HG02642 (cell line): ENCODE results near the gene NAPA.

Experiments
- ATAC-seq: cut with Tn5 transposase; IDR thresholded peaks from one replicate; pipeline ENCODE4 v1.9.1; 2021; ENCODE audit warnings: mild to moderate bottlenecking; ENCODE audit not compliant: unreplicated experiment, poor library complexity

NAPA gene

DNA sequence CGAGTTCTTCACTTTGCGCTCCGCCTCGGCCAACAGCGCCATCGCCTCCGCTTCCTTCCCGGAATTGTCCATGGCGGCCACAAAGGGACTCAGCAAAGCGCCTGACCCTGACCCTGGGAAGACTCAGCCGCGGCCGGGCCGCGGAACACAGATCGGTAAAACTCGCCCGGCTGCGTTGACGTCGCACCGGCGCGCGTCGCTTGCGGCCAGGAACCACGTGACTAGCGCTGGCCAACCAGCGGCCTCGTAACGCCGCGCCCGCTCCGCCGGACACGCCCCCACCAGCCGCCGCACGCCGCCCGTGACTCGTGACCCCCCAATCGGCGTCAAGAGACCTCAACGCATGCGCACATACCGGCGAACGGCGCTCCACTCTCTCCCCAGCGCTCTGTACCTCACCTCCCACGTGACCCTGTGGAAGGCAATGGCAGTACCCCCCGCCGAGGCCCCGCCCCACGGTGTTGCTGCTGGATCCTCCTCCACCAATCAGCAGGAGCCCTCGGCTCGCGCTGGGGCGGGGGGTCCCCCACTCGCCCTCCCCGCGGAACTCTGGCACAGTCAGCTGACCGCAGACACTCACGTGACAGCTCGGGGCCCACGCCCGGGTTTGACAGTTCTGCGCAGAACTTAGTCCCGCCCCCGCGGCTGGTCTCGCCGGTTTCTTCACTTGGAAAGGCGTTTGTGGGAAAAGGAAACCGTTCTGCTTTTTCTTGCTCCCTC is at the start of gene NAPA:
Gene NAPA (minus strand): TSS at position 195 of the 720 bp plus-strand sequence. CDS start 123 bp downstream, at position 72.
- ATAC-seq, result peak; percentile 88

DNA sequence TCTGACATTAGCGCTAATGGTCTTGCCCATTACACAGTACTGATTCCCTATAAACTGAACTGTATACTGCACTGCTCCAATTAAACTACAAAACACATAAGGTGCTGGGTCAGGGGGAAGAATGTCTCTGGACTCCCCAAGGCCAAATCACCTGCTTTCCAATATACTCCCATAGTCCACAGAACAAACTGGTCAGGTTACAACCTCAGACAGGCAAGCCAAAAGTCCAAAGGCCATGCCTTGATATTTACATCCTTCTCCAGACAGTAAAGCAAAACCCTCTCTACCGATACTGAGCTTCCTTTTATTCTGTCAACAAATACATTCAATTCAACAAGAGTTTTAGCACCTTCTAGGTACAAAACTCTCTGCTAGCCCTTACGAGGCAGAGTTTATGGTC is 49.2 kb upstream of the NAPA start:
- ATAC-seq, result no peak

GRCh38 chr19:47561440-47562057 is 46.7 kb upstream of the NAPA start:
- ATAC-seq, result no peak

DNA sequence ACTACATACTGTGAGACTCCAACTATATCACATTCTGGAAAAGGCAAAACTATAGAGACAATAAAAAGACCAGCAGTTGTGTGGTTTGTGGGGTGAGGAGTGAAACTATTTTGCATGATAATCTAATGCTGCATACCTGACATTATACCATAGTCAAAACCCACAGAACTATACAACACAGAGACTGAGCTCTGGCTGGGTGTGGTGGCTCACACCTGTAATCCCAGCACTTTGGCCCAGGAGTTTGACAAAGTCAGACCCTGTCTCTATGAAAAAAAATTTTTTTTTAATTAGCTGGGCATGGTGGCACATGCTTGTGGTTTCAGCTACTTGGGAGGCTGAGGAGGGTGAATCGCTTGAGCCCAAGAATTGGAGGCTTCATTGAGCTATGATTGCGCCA is 46.1 kb upstream of the NAPA start:
- ATAC-seq, result no peak

- ATAC-seq, result no peak
These were observed 35.3 kb upstream of the NAPA start for GRCh38 chr19:47550129-47550528.

DNA sequence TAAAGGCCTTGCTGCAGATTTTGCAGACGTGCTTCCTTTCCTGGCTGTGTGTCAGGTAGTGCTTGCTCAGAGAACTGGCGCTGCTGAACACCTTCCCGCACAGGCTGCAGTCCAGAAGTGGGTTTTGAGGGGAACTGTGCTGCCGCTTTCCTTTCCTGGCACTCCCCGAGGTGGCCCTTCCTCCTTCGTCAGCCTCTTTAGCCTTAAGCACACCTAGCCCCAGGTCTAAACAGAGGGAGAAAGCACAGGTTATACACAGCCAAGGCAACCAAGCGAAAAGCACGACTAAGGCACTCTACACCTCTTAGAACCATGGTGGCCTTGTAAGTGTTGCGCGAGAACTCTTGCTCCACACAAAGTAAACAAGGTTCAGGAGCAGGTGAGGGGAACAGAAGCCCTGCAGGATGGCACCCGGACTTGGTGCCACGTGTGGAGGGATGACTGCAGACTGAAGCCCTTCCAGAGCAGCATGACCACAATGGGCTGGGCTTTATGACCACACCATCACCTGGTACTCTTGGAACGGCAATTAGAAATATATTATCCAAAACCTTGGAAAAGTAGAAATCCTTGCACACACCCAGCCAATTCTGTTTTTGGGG is 34.5 kb upstream of the NAPA start:
- ATAC-seq, result no peak

DNA sequence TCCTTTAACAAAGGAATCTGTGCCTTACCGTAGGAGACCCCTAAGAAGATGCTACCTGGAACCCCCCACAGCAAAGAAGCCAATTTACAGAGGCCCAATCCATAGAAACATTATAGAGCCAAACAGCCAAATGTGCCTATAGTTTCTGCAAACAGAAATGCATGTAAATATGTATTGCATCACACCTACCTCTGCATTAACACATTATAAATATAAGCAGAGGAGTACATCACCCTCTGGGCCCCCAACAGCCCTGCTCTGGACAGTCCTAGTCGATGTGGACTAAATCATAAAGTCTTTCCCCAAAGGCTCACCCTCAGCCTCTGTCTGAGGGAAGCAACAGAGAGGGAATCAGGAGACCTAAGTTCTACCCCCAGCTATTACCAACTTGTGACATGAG is 32.3 kb upstream of the NAPA start:
- no peak for ATAC-seq

DNA sequence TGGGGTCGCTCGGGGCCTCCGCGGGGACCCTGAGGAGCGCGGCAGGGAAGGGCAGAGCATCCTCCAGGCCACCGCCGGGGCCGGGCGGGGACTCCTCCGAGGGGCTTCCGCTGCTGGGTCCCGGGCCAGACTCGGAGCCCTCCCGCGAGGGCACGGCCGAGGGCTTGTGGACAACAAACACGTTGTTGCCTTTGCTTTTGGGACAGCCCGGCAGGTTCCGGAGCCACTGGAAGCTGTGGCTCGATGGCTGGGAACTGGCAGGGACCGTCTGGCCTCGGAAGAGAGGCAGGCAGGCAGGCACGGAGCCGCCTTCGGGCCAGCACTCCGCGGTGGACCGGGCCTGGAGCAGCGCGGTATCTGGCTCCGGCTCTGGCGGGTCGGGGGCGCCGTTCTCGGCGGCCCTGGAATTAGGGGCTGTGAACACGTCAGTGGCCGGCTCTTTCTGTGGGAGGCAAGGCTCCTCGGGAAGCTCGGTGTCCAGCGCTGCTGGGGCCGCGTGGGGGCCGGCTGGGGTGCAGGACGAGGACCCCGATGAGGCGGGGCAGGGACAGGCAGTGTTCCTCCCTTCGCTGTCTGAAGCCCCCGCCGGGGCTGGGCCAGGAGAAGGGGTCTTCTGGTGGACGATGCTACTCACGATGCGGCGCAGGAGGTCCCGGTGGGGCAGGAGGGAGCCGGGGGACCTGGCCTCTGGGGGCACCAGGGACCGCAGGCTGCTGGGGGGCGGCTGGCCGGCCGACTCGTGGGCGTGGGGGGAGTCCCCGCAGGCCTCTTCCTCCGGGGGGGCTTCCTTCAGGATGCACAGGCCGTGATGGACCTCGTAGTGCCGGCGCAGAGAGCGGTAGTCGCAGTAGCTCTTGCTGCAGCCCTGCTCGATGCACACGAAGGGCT is 30.4 kb upstream of the NAPA start:
- ATAC-seq, result no peak

GRCh38 chr19:47544476-47544875 is 29.6 kb upstream of the NAPA start:
- no peak for ATAC-seq

- no peak for ATAC-seq
These were observed 29.2 kb upstream of the NAPA start for GRCh38 chr19:47544075-47544474.

DNA sequence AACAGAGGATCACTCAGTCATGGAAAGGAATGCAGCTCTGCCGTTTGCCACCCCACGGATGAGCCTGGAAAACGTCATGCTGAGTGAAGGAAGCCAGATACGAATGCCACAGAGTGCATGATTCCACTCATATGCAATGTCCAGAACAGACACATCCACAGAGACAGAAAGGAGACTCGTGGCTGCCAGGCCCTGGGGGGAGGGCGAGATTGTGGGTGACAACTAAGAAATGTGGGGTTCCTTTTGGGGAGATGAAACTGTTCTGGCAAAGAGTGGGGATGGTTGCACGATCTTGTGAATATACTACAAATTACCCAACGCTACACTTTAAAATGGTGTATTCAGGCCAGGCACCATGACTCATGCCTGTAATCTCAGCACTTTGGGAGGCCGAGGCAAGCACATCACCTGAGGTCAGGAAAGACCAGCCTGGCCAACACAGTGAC is 27.2 kb upstream of the NAPA start:
- ATAC-seq, result no peak

GRCh38 chr19:47541518-47541917 is 26.7 kb upstream of the NAPA start:
- ATAC-seq, result no peak

DNA sequence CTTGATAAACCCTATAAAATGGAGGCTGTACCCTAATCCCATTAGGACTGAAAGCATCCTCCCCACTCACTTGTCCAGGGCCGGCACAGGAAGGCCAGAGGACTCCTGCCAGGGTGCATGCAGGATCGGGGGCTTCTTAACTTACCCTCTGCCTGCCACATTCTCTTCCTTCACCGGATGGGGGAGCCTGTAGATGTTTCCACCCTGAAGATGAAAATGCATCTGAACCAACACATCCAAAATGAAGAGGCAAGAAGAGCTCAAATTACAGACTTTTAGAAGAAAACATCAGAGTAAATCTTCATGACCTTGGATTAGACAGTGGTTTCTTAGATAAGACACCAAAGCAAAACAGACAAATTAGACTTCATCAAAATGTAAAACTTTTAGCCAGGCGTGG is 25.9 kb upstream of the NAPA start:
- ATAC-seq, result no peak

- no peak for ATAC-seq
These were observed 25.0 kb upstream of the NAPA start for GRCh38 chr19:47539747-47540311.

- no peak for ATAC-seq
These were observed 23.9 kb upstream of the NAPA start for GRCh38 chr19:47538812-47539211.

- no peak for ATAC-seq
These were observed 22.6 kb upstream of the NAPA start for GRCh38 chr19:47537493-47537892.

DNA sequence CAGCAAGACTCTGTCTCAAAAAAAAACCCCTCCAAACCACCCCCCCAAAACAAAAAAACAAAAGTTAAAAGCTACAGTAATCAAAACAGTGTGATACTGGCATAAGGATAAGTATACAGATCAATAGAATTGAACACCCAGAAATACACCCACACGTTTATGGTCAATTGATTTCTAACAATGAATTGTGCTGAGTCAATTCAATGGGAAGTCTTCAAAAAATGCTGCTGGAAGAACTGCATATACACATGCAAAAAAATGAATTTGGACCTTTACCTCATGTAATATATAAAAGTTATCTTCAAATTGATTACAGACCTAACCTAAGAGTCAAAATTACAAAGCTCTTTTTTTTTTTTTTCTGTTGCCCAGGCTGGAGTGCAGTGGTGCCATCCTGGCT is 19.8 kb upstream of the NAPA start:
- ATAC-seq, result no peak

DNA sequence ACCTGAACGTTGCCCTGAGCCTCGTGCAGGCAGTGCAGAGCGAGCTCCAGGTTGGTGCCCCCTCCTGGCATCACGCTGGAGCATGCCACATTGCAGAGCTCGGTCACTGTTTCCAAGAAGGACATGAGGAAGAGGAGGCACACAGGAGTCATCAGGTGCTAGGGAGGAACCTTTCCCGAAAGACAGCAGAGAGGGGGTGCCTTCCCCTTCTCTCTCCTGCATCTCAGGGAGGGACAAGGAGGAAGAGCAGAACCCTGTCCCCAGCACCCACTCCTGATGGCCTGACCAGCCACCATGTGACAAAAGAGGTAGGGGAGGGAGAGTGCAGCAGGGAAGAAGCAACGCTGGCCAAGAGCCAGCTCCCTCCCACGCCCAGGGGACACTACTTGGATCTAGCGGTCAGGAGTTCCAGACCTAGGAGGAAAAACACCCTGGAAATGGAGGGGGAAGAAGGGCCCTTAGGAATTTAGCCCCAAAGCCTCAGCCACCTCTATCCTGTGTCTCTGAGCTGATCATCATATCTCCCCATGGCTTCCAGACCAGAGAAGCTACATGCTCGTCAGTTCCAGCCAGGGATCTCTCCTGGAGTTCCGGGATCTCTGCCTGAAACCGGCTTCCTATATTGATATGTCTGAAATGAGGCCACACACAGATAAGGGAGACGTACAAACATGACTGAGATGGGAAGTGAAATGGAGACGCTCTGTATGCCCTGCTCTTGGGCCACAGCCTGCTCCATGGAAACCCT is 17.0 kb upstream of the NAPA start:
- no peak for ATAC-seq

DNA sequence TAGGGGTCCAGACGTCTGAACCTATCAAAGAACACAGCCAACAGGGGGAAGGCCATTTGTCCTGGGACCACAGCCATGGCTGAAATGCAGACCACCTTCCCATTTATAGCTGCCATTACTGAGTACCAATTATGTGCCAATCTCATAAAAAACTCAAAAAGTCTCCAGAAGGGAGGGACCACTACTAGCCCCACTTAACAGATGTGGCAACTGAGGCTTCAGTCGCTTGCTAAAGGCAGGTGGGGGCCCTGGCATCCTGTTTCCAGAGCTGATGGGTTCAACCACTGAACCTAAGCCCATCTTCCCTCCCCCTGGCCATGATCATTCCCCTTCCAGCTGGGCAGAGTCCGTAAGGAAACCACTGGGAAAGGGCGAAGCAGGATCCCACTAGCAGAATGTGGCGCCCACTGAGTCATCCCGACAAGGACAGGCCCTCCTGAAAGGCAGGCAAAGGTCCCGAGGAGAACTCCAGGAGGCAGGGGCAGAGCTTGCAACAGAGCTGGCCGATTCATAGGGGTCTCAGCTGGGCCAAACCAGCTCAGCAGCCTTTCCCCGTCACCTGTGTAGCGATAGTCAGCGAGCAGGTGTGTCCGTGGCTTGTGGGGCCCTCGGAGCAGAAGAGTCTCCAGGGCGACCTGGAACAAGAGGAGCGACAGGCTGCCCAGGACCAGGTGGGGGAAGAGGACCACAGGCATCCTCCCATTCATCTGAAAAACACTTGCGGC is 14.3 kb upstream of the NAPA start:
- no peak for ATAC-seq
